Tibial nerve (tissue), 4 donors: Measurements from ENCODE around the gene CAPN7.

Source experiments
- CTCF ChIP-seq, 5 experiments: fragments of 200-600 bp in 3 of 5; fragments of 450-650 bp in 2 of 5; sonication (generic) in 3 of 5; IDR thresholded peaks; one replicate each; pipeline ENCODE4 v1.5.1; 2016 to 2019; ENCODE audit warnings: antibody characterized with exemption in 5 of 5, mild to moderate bottlenecking in 3 of 5, moderate library complexity in 2 of 5
- EP300 ChIP-seq, 2 donors: sonication (generic); formaldehyde crosslinking; IDR thresholded peaks; one replicate each; pipeline ENCODE4 v1.6.1; 2017; ENCODE audit warnings: antibody characterized with exemption in 2 of 2, mild to moderate bottlenecking in 1 of 2
- POLR2A ChIP-seq, 2 donors: fragments of 450-650 bp; IDR thresholded peaks; one replicate each; pipeline ENCODE4 v1.6.1; 2017; ENCODE audit warnings: antibody characterized with exemption in 2 of 2, mild to moderate bottlenecking in 2 of 2, moderate library complexity in 2 of 2

- no peak for TF ChIP-seq EP300 (IDR thresholded peaks at IDR 0.05)
- no peak for TF ChIP-seq CTCF (IDR thresholded peaks at IDR 0.05)
- no peak for TF ChIP-seq POLR2A (IDR thresholded peaks at IDR 0.05)
These were observed 82.4 kb downstream of the CAPN7 start for GRCh38 chr3:15288331-15289035.
